HG03521 (cell line): ENCODE results near the gene PTPRJ.
A peak's percentile ranks its signal among the peaks of the same experiment; 100 is the strongest.
"Not testable (repeated sequence)": the region's sequence is repeated elsewhere in the genome, so short reads cannot be mapped to it uniquely, and the experiment has no call there.

Source experiments
- ATAC-seq: cut with Tn5 transposase; IDR thresholded peaks from one replicate; pipeline ENCODE4 v1.9.1; 2021; ENCODE audit warnings: mild to moderate bottlenecking, moderate library complexity; ENCODE audit not compliant: unreplicated experiment

Gene PTPRJ

DNA sequence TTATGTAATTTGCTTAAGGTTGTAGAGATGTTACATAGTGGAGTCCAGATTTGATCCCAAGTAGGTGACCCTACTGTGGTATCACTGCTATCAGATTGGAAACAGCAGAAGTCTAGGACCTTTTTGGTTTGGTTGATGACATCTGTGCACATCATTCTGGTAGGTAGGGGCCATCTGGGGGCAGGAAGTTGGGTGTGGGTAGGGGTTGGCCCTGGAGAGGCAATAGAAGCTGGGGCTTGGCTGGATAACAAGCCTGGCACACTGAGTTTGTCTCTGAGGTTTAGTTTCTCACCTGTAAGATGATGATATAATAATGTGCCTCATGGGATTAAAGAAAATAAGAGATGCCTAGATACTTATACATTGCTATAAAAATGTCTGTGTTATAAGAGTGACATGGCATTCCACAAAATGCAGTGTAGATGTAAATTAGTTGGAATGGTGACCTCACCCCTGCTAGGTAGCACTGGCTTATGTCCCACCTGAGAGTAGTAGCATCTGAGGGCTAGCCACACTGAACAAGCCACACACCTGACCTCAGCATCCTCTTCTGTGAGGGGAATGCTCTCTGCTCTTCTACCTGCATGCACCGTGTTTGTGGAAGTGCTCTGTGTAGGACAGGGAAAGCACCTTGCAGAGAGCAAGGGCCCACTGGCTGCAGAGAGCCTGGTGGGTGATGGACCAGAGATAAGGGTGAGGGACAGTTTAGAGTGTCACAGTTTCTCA lies 36.9 kb downstream of the PTPRJ start:
- no peak for ATAC-seq

DNA sequence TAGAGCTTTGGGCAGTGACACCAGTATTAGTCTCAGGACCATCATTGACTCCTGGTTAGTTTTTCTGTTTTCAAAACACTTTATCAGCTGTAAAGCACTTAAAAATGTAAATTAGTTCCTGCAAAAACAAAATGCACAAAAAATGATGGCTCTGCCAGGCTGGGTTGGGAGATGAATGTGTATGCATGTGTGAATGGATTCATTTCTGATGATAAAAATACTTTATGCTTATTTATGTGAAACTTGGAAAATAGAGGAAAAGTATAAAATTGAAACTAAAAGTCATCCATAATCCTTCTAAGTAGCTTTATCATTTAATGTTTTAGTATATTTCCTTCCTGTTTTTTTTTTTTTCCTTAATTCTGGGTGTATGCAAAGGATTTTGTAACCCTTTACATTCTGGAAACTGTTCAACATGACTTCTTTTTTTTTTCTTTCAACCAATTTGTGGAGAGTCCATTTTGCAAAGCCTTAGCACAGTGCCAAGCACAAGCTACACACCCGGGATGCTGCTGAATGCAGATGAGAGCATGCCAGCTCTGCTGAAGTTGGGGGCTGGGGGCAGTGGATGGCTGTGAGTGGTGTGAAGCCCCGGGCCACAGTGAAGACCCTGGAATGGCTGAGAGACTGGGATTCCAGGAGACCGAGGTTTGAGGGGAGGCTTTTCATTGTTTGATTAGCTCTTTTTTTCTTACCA lies 37.6 kb downstream of the PTPRJ start:
- no peak for ATAC-seq

DNA sequence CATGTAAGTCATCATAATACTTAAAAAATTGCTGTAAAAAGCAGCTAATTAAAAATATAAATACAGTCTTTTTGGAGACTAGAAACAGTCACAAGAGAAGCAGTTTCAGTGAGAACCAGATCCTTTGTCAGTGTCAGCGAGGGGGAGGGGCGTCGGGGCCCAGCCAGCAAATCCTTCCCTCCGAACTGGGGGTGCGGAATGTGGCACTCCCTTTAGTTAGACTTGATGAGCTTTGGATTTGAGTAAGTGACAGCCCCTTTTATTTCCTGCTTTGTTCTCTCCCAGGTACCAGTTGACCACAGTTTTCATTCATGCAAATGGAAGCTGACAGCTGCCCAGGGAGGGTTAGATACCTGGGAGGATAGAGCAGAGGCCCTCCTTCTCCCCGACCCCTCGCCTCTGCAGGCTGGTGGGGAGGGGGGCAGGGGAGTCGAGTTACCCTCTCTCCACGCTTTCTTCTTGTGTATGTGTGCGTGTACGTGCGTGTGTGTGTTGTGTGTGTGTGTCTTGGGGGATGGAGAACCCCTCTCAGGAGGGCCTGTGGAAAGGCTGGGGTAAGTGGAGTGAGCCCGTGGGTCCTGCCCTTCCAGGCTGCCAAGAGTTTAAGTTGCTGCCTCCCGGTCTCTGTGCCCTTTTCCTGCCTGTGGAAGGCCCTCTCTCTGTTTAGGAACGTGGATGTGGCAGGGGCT lies 38.3 kb downstream of the PTPRJ start:
- ATAC-seq = no peak

DNA sequence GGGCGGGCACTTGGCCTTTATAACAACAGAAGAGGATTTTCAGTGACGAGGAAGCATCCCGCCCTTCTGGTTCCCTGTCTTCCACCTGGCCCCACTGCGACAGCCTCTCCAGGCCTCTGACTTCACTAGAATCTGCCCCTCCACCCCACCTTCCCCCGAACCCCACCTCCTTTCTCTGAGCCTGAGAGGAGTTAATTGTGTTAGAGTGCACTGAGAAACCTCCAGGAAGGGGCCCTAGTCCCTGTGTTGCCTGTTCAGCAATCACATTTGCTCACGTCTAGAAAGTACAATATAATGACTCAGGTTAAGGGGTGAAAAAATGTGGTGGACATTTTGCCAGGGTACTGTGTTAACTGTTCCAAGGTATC lies 38.8 kb downstream of the PTPRJ start:
- ATAC-seq = no peak

GRCh38 chr11:48019595-48019994 lies 39.2 kb downstream of the PTPRJ start:
- no peak for ATAC-seq

DNA sequence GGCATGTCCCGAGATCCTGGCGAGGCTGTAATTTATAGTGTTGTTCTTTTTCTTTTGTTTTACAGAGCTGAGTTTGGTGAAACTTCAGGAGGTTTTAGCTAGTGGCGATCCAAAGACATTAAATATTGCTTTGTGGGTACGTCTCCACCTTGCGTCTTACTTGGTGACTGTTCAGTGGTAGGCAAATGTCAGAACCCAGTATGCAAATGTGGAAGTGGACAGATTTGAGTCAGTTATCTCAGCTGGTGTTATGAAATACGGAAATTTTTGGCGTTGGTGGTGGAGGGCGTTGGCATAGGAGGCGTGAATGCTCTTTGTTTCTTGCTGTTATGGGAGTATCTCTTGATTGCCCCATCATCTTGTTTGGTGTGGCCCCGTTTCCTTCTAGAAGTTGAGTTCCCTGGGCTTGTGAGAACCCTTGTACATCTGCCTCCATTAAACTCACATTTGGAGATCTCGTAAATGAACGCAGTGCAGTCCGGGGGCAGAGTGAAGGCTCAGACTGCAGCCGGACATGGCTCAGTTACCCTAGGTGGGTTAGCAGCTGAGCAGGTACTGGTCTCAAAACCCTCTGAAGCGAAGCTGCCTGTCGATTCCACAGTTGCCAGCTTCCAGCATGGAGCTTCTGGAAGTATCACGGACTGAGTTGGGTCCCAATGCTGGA lies 39.9 kb downstream of the PTPRJ start:
- peak; percentile 90 for ATAC-seq

- ATAC-seq = not testable (repeated sequence)
Measured at GRCh38 chr11:48021201-48021820, 41.0 kb downstream of the PTPRJ start.

- ATAC-seq = no peak
Measured at GRCh38 chr11:48022445-48022844, 42.1 kb downstream of the PTPRJ start.

DNA sequence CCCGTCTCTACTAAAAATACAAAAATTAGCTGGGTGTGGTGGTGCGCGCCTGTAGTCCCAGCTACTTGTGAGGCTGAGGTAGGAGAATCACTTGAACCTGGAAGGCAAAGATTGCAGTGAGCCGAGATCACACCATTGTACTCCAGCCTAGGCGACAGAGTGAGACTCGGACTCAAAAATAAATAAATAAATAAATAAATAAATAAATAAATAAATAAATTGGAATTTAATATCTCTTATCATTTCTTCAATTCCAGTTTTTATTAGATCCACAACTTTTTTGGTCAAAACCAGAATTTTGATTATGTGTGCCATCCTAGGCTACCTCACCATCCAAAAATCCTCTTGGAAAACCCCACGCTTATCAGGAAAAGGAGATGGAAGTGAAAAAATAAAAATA lies 43.2 kb downstream of the PTPRJ start:
- not testable (repeated sequence) for ATAC-seq

- ATAC-seq = no peak
Measured at GRCh38 chr11:48024635-48025071, 44.3 kb downstream of the PTPRJ start.

DNA sequence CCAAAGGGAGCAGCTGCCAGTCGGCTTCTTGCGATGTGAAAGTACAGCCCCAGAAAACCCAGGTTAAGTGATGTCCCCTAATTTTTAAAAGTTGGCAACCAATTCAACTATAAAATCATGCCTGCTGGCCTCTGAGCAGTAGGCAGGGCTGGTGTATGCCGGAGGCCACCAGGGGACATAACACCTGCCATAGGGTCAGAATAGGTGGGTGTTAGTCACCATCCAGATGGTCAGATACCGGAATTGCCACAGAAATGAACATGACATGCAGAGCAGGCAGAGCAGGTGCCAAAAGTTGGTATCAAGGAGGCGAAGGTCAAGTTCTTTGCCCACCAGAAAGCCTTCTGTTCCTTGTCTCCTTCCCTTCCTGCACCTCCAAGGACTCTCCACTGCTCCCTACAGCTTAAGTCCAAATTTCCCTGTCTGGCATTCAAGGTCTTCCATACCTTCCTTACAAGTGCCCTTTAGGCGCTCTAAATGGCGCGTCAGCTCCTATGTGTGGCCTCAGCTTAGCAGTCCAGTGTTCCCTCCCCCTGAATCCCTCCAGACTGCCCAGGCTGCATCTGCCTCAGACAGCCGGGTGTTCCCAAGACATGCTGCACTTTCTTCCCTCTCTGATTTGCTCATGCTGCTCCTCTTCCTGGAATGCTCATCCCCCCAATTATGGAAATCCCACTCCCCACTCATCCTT lies 45.1 kb downstream of the PTPRJ start:
- no peak for ATAC-seq

GRCh38 chr11:48025984-48026340 lies 45.6 kb downstream of the PTPRJ start:
- no peak for ATAC-seq

DNA sequence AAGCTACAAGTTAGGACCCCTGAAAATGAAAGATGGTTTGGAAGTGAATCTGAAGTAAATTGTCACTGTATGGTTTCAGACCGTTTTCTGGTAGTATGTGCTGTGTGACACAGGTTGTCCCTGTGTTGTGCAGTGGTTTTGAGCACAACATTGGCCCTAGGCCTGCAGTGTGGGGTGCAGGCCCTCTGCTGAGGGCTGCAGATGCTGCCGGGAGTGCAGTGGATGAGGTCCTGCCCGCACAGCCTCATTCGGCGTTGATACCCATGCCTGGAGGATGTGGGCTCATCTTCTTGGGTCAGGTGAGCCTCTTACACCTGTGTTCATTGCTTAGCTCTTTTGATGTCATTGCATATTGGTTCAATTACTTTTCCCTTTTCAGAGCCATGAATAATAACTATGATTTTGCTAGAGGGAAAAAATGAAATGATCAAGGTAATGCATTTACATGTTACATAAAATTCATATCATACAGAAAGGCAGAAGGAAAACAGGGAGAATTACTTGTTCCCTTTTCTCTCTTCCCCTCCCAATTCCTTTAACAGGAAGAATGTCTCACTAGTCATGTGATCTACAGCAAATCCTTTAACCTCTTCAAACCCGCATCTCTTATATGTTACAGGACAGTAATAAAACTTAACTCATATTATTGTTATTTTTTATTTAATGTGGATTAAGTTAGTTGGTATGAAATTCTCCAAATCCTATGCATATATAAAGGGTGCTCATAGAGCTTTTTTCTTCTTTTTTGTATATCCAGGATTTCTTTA lies 48.7 kb downstream of the PTPRJ start:
- no peak for ATAC-seq

- no peak for ATAC-seq
Measured at GRCh38 chr11:48029681-48030290, 49.4 kb downstream of the PTPRJ start.

DNA sequence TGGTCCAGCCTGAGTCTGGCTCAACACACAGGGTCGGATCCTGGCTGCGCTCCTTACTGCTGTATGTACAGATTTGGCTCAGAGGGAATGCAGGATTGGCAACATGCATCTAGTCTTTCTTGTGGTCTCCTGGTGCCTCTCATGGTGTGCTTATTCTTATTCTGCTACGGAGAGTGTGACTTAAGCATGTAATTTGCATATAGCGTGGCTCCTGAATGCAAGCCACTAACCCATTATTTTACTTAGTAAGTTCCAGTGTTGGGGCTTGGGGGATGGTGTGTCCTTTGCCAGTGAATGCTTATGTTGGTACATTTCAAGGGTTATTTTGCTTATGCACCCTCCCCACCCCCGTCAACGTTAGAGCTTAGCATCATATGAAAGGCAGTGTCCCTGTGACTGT lies 51.2 kb downstream of the PTPRJ start:
- ATAC-seq = no peak

DNA sequence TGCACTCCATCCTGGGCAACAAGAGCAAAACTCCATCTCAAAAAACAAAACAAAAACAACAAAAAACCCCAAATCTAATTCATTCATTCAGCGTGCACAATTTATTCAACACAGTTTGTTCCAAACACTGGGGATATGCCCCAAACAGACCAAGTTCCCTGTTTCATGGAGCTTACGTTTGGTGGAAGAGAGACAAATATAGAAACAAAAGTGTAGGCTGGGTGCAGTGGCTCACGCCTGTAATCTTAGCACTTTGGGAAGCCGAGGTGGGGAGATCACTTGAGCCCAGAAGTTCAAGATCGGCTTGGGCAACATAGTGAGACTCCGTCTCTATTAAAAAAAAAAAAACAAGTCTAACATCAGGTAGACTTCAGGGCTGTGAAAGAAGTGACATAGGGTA lies 52.4 kb downstream of the PTPRJ start:
- no peak for ATAC-seq

- no peak for ATAC-seq
Measured at GRCh38 chr11:48033918-48034341, 53.6 kb downstream of the PTPRJ start.

DNA sequence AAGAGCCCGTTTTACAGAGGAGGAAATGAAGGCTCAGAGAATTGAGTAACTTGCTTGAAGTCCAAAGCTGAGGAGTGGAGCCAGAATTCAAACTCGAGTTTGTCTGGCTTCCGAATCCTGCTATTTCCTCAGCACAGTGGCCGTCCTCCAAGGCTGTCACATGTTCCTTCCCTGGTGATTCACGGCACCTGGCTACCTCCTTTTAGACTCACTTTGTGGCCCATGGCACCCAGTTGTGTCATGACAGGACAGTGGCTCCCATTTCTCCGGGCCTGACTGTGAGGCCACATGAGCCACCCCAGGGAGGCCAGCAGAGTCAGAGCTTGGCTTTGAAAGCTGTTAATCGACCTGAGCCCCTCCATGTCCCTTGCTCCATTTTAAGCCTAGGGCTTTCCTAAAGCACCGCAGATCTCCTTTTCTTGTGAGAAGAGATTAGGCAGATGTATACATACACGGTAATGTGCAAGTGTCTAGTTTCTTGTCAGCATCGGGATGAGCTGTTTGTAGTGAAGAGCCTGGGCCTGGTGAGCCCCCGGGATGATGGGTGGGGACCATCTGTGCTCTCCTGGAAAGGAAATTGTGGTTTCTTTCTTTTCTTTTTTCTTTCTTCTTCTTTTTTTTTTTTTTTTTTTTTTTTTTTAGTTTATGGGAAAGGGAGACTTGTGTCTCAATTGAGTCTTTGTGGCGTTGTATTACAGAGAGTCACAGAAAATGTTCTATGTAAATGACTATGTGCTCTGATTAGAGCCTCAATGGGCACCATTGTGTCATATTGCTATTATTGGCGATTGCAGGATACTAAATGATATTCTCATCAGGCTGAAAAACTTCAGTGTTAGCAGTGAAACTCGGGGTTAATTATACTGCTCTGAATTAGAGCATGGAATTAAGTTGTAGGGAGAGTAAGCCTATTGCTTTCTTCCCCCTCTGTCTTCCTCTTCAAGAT lies 54.8 kb downstream of the PTPRJ start:
- no peak for ATAC-seq
